Measurements from ENCODE around the gene OS9. TPM values are rescaled to one million over a fixed set of nuclear protein-coding genes. Genes with fewer than 3 reads are reported as not detected.
"Not testable (repeated sequence)": the region's sequence is repeated elsewhere in the genome, so short reads cannot be mapped to it uniquely, and the experiment has no call there.

Gene OS9, protein sequence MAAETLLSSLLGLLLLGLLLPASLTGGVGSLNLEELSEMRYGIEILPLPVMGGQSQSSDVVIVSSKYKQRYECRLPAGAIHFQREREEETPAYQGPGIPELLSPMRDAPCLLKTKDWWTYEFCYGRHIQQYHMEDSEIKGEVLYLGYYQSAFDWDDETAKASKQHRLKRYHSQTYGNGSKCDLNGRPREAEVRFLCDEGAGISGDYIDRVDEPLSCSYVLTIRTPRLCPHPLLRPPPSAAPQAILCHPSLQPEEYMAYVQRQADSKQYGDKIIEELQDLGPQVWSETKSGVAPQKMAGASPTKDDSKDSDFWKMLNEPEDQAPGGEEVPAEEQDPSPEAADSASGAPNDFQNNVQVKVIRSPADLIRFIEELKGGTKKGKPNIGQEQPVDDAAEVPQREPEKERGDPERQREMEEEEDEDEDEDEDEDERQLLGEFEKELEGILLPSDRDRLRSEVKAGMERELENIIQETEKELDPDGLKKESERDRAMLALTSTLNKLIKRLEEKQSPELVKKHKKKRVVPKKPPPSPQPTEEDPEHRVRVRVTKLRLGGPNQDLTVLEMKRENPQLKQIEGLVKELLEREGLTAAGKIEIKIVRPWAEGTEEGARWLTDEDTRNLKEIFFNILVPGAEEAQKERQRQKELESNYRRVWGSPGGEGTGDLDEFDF
- 135 TPM for total RNA-seq

DNA sequence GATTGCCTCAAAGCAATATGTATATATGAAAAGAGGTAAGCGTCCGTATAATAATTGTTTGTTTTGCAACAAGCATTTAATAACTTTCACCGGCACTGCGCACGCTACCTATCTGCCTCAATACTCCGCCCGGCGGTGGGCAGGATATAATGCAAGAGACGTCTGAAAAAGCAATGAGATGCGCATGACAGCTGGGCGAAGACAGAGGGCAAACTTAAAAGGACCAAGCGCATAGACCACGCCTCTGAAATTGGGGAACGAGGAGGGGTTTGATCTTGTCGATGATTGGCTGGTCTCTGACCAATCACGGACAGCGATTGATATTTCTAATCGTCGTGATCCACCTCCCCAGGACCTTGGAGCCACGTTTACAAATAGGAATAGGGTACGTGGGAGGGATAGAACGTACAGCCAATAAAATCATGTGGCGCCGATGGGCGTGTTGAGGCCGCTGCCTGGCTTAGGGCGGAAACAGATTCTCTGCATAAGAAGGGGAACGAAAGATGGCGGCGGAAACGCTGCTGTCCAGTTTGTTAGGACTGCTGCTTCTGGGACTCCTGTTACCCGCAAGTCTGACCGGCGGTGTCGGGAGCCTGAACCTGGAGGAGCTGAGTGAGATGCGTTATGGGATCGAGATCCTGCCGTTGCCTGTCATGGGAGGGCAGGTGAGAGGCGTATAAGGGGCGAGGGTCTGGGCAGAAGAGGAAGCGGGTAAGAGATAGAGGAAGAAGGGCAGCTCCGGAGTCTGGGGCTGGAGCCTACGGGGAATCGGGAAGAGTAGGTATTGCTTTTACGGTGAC lies at the start of gene OS9:
TSS of gene OS9 (plus strand) at position 474 of the 800 bp plus-strand sequence. CDS start at position 504, 30 bp downstream.
- DNase-seq: peak; percentile 100

- DNase-seq: not testable (repeated sequence)
These were observed 47.8 kb upstream of the OS9 start for GRCh38 chr12:57645990-57646658.

- not testable (repeated sequence) for DNase-seq
These were observed 47.3 kb upstream of the OS9 start for GRCh38 chr12:57646659-57647049.

DNA sequence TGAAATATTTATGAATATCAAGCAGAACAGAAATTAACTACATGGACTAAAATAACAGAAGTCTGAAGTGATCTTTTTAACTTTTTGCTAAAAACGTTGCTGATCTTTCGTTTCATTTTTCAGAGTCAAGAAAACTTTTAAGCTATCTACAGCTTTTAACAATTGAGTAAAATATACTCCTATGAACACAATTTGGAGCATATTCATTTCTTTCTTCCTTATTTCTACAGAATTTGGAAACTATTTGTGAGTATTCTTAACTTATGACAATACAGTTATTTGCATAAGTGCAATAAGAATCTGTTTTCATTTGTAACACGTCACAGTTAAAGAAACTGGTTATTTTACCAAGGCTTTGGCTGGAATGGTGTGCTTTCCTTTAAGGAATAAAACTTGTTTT lies 39.9 kb upstream of the OS9 start:
- no peak for DNase-seq

DNA sequence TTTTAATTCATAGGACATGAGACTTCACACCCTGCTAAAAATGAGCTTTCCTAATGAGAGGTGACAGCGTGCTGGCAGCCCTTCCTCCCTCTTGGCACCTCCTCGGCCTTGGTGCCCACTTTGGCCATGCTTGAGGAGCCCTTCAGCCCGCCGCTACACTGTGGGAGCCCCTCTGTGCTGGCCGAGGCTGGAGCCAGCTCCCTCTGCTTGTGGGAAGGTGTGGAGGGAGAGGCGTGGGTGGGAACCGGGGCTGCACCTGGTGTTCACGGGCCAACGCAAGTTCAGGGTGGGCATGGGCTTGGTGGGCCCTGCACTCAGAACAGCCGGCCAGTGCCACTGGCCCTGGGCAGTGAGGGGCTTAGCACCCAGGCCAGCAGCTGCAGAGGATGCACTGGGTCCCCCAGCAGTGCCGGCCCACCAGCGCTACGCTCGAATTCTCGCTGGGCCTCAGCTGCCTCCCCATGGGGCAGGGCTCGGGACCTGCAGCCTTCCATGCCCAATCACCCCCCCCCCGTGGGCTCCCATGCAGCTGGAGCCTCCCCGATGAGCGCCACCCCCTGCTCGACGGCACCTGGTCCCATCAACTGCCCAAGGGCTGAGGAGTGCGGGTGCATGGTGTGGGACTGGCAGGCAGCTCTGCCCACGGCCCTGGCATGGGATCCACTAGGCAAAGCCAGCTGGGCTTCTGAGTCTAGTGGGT lies 38.2 kb upstream of the OS9 start:
- DNase-seq: no peak

DNA sequence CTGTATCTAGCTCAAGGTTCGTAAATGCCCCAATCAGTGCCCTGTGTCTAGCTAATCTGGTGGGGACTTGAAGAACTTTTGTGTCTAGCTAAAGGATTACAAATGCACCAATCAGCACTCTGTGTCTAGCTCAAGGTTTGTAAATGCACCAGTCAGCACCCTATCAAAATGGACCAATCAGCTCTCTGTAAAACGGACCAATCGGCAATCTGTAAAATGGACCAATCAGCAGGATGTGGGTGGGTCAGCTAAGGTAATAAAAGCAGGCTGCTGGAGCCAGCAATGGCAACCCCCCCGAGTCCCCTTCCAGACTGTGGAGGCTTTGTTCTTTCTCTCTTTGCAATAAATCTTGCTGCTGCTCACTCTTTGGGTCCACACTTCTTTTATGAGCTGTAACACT lies 37.5 kb upstream of the OS9 start:
- DNase-seq: not testable (repeated sequence)

- no peak for DNase-seq
These were observed 36.2 kb upstream of the OS9 start for GRCh38 chr12:57657744-57658143.

GRCh38 chr12:57658890-57659289 lies 35.0 kb upstream of the OS9 start:
- DNase-seq: no peak

DNA sequence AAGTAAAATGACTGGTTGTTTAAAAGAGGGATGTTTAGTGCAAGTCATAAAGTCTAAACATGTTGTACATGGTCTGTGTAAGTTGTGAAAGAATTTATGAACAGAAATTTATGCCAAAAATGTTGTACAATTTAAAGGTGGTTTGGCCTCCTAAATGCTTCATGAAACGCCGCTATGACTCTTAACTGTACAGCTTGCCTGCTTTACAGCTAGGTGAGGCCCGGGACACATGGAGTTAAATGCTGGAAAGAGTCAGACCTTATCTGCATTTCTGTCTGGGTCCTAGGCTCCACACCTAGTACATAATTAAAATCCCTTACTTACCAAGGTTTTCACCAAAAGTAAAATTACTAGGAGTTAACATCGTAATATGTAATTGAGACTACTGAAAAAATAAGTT lies 32.6 kb upstream of the OS9 start:
- no peak for DNase-seq

DNA sequence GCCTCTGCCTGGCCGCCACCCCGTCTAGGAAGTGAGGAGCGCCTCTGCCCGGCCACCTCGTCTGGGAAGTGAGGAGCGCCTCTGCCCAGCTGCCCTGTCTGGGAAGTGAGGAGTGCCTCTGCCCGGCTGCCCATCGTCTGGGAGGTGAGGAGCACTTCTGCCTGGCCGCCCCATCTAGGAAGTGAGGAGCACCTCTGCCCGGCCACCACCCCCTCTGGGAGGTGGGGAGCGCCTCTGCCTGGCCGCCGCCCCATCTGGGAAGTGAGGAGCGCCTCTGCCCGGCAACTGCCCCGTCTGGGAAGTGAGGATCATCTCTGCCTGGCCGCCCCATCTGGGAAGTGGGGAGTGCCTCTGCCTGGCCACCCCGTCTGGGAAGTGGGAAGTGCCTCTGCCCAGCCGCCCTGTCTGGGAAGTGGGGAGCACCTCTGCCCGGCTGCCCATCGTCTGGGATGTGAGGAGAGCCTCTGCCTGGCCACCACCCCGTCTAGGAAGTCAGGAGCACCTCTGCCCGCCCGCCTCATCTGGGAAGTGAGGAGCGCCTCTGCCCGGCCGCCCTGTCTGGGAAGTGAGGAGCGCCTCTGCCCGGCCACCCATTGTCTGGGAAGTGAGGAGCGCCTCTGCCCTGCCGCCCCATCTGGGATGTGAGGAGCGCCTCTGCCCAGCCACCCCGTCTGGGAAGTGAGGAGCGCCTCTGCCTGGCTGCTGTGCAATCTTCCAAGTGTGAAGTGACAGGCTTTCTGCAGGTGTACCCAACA lies 28.7 kb upstream of the OS9 start:
- not testable (repeated sequence) for DNase-seq

- DNase-seq: no peak
These were observed 27.0 kb upstream of the OS9 start for GRCh38 chr12:57666897-57667296.

DNA sequence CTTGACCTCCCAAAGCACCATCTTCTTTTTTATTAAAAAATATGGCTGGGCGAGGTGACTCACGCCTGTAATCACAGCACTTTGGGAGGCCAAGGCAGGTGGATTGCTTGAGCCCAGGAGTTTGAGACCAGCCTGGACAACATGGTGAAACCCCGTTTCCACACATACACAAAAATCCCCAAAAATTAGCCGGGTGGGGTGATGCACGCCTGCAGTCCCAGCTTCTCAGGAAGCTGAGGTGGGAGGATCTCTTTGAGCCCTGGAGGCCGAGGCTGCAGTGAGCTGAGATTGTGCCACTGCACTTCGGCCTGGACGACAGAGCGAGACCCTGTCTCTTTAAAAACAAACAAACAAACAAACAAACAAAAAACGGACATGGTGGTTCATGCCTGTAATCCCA lies 24.2 kb upstream of the OS9 start:
- not testable (repeated sequence) for DNase-seq

- DNase-seq: not testable (repeated sequence)
These were observed 22.1 kb upstream of the OS9 start for GRCh38 chr12:57671811-57672210.

DNA sequence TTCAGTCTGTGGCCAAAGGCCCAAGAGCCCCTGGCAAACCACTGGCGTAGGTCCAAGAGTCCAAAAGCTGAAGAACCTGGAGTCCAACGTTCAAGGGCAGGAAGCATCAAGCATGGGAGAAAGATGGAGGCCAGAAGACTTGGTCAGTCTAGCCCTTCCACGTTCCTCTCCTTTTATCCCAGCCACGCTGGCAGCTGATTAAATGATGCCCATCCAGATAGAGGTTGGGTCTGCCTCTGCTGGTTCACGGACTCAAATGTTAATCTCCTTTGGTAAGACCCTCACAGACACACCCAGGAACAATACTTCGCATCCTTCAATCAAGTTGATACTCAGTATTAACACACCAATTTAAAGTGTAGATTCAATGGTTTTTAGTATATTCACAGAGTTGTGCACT lies 21.1 kb upstream of the OS9 start:
- no peak for DNase-seq

GRCh38 chr12:57674691-57675090 lies 19.2 kb upstream of the OS9 start:
- no peak for DNase-seq

DNA sequence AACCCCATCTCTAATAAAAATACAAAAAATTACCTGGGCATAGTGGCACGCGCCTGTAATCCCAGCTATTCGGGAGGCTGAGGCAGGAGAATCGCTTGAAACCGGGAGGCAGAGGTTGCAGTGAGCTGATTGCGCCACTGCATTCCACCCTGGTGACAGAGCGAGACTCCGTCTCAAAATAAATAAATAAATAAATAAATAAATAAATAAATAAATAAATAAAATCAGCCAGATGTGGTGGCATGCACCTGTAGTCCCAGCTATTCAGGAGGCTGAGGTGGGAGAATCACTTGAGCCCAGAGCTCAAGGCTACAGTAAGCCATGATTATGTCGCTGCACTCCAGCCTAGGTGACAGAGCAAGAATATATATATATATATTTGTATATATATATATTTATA lies 16.0 kb upstream of the OS9 start:
- not testable (repeated sequence) for DNase-seq

GRCh38 chr12:57679697-57680096 lies 14.2 kb upstream of the OS9 start:
- DNase-seq: no peak

- no peak for DNase-seq
These were observed 6.1 kb upstream of the OS9 start for GRCh38 chr12:57687862-57688261.

GRCh38 chr12:57688931-57689330 lies 5.0 kb upstream of the OS9 start:
- DNase-seq: no peak

- no peak for DNase-seq
These were observed 1.4 kb upstream of the OS9 start for GRCh38 chr12:57692500-57692899.

DNA sequence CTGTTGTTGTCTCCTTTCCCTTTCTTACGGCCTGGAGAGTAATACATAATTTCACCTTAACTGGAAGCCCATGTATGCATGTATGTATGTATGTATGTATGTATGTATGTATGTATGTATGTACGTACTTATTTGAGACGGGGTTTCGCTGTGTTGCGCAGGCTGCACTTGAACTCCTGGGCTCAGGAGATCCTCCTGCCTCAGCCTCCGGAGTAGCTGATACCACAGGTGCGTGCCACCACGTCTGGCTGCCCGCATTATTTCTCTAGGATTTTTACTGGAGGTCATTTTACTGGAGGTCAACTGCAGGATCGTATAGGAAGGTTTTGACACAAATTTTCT lies 644 bp upstream of the OS9 start:
- DNase-seq: no peak

All from skin of body (tissue), 2 donors.